Measurements from ENCODE around the gene SLC35G4. TPM values are rescaled to one million over a fixed set of nuclear protein-coding genes. Genes with fewer than 3 reads are reported as not detected.

The SLC35G4 gene
- total and polyA plus RNA-seq, 12 donors = not detected

DNA sequence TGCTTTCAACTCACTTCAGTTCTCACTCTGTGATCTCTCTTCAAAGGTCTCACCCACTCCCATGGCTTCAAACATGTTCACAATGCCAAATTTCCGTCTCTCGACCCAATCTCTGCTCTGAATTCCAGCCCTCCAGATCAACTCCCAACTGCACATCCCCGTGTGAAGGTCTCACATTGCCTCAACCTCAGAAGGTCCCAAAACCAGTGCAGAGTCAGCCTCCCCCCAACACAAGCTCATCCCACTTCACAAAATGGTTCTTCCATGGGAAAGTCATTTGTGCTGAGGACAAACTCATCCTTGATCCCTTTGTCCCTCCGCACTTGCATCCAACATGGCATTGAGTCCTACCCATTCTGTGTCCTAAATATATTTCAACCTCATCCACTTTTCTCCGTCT, 48.6 kb downstream of the SLC35G4 start:
- TF ChIP-seq POLR2A (IDR thresholded peaks at IDR 0.05) = no peak
- TF ChIP-seq, protein P1, sequence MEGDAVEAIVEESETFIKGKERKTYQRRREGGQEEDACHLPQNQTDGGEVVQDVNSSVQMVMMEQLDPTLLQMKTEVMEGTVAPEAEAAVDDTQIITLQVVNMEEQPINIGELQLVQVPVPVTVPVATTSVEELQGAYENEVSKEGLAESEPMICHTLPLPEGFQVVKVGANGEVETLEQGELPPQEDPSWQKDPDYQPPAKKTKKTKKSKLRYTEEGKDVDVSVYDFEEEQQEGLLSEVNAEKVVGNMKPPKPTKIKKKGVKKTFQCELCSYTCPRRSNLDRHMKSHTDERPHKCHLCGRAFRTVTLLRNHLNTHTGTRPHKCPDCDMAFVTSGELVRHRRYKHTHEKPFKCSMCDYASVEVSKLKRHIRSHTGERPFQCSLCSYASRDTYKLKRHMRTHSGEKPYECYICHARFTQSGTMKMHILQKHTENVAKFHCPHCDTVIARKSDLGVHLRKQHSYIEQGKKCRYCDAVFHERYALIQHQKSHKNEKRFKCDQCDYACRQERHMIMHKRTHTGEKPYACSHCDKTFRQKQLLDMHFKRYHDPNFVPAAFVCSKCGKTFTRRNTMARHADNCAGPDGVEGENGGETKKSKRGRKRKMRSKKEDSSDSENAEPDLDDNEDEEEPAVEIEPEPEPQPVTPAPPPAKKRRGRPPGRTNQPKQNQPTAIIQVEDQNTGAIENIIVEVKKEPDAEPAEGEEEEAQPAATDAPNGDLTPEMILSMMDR (IDR thresholded peaks at IDR 0.05) = no peak
- intact Hi-C loops (cut with DNase I) = loop anchor here in 1 of 2 donors (10.0 kb wide), 2 partner anchors 227 to 387 kb away; no protein-coding TSS in a partner anchor
- no peak overlapping the region for H3K4me3 ChIP-seq
- no peaks in the 10 kb centered on the region for H3K9me3 ChIP-seq (replicated peaks in 1 of 3)
- 76 to 84% (median 80%) methylated on average over 5 of the region's 5 CpGs for WGBS, 4 donors
- no peaks in the 10 kb centered on the region for H3K36me3 ChIP-seq (replicated peaks in 1 of 2)
- no peaks in the 10 kb centered on the region for H3K4me1 ChIP-seq (replicated peaks in 1 of 2)
- peaks cover 6% of the 10 kb centered on the region for H3K27me3 ChIP-seq
- no peak for DNase-seq
- no peak overlapping the region for H3K27ac ChIP-seq

DNA sequence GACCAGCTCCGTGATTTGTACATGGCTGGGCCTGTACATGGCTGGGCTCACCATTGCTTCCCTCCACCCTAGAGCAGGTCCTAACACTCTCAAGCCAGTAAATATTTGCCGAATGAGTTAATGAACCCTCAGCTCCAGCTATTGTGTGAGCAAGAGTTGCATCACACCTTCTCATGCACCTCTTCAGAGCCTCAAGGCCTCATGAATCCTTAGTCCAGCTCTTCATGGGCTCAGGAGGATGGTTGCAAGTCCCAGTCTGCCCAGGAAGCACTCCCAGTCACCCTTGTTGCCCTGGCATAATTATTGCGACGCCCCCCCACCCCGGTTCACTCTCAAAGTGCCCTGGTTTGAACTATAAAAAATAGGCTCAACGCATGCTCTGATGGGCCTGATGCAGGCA, 49.6 kb downstream of the SLC35G4 start:
- DNase-seq = no peak
- H3K27me3 ChIP-seq = peaks cover 6% of the 10 kb centered on the region
- 78 to 88% (median 82%) methylated on average over 6 of the region's 6 CpGs for WGBS, 4 donors

More for the DNA sequence above, 49.6 kb downstream of the SLC35G4 start:
- no peaks in the 10 kb centered on the region for H3K36me3 ChIP-seq (replicated peaks in 1 of 2)
- H3K27ac ChIP-seq = no peak overlapping the region
- intact Hi-C loops (cut with DNase I) = loop anchor here in 1 of 2 donors (10.0 kb wide), 2 partner anchors 226 to 386 kb away; no protein-coding TSS in a partner anchor
- no peaks in the 10 kb centered on the region for H3K9me3 ChIP-seq (replicated peaks in 1 of 3)
- H3K4me1 ChIP-seq (replicated peaks in 1 of 2) = no peaks in the 10 kb centered on the region
- TF ChIP-seq, protein P1 (IDR thresholded peaks at IDR 0.05) = no peak
- no peak for TF ChIP-seq POLR2A (IDR thresholded peaks at IDR 0.05)
- no peak overlapping the region for H3K4me3 ChIP-seq

Small RNA genes lying within 50 kb of the gene (microRNA-seq; reads per million reads assigned to microRNA genes)
- 0 reads per million in 3 donors for gene MIR7153

Small RNA genes lying within 50 kb of the gene (small RNA-seq; reads per million reads assigned to genes)
- gene AP001120.4 = 0 reads per million in 2 donors

Other genes starting within 250 kb of the SLC35G4 start
- gene GNAL, start 79.7 kb downstream of the SLC35G4 start, total RNA-seq = 1 to 10 TPM; 1.2 to 7.0 (median 2.3) TPM
- gene GNAL, start 79.7 kb downstream of the SLC35G4 start, polyA plus RNA-seq = 1 to 10 TPM in 1 of 3 donors, under 1 TPM in 2; 0.48 to 2.7 (median 0.61) TPM
- 10 to 100 TPM; 37.8 to 52.2 (median 42.8) TPM for gene CHMP1B, start 241.8 kb downstream of the SLC35G4 start, total RNA-seq
- 10 to 100 TPM; 17.5 to 52.6 (median 29.1) TPM for gene CHMP1B, start 241.8 kb downstream of the SLC35G4 start, polyA plus RNA-seq